GM20431 (cell line): ENCODE measurements around the gene DHX38.

Experiments used
- in situ Hi-C: fragments of 300-500 bp; cut with MseI, MboI; formaldehyde crosslinking; loops from one replicate; pipeline ENCODE4 v1.15.0; 2020; ENCODE audit warnings: low sequenced_read_pairs; ENCODE audit not compliant: unreplicated experiment

The DHX38 gene

DNA sequence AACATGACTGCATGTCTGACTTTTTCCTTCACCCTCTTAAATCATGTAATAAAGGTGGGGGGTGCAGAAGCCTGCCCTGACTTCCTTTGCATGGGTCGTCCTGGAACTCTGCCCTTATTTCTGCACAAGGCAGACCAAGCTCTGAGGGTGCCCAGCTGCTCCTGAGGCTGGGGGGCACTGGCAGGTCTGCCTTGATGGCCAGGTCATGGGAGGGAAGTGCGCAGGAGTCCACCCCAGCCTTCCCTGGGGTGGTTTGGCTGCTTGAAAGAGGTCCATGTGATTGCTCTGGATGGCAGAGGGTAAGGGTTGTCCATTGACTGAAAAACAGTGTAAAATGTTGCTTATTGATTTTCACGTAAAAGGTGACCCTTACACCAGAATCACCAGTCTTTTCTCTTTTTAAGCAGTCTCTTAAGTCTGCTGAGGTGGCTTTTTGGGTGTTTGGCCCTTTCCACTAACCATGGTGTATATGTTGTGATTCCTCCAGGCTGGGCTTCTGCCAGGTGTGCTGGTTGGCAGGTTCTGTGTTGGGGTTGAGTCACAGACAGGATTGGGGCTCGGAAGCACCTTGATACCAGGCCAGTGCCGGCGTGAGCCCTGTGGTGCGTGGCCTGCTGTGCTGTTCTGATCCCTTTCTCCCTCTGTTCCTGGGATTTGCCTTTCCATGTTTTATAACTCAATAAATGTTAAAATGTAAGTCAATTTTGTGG is 19.4 kb downstream of the DHX38 start:
- in situ Hi-C loops = no loop called here

DNA sequence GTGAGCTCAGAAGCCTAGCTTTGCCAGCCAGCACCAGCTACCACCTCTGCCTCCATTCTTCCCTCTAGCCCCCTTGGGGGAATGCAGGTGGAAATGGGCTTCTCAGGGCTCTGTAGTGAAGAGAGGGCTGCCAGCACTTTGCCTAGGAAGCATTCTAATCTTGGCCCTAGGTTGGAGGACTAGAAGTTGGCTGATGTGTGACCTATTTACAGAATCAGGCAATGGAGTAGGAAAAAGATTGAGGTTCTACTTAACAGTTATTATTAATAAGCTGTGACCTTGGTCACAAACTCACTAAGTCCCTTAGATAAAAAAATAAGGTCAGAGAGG is 19.9 kb downstream of the DHX38 start:
- in situ Hi-C loops = no loop called here

DNA sequence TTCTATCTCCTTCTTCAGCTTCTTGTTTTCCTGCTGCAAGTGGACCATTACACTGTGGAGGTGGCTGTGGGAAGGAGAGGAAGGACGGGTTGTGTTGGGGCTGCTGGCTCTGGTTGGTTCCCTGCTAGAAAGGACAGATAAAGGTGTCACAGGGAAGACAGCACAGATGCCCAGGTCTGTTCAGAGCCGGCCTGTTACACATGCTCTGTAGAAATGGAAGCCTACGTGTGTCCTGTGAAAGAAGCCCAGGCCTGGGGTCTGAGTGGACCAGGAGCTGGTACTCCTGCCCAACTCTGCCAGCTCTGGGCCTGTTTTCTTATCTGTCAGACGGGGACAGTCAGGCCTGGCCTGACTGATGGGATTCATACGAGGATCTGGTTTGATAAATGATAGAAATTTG is 26.4 kb downstream of the DHX38 start:
- in situ Hi-C loops = no loop called here

DNA sequence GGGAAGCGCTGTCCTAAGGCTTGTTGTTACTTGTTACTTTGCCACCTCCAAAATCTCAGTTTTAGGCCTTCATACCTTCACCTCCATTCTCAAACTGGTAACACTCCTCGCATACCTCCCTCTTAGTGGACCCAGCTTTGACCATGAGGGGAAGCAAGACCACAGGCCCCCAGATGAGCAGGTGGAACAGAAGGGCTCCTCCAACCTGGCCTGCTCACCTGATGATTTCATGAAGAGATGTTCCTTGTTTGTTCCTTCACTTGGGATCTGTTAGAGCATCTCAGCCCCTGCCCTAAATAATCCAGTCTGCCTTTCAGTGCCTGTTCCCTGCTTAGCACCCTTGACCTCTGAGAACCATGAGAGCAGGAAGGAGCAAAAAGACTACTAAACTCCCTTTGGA is 28.7 kb downstream of the DHX38 start:
- in situ Hi-C loops = no loop called here

DNA sequence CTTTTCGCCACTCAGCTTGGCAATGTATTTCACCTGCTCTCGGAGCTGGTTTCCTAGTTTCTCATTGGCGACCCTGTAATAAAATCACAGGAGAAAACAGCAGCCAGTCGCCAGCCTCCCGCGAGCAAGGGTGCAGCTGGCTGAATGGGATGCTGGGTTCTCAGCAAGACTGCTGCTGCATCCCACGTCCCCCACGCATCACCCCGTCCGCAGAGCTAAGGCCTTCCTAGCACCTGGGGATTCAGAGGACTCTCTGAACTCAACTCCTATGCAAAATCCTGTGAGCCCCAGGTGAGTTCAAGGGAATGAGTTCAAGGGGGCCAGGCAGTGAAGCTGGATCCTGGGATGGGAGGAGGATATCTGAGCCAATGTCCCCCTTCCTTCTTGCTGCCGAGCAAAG is 29.3 kb downstream of the DHX38 start:
- in situ Hi-C loops = no loop called here

DNA sequence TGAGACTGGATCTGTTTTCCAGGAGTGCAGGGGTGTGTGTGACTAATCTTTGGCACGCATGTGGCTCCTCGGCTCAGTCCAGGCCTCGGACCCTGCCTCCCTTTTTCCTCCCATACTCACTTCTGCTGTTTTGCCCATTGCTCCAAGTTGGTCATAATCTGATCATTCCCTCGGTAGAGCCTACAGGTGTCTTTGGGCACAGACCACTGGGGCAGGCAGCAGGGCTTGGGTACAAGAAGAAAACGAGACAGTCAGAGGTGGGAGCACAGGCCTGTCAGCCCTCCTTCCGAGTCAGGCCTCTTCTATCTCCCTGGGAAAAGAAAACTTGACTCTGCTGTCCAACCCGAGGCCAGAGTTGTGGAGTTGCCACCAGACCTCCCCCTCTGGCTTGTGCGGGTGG is 29.8 kb downstream of the DHX38 start:
- in situ Hi-C loops = no loop called here

DNA sequence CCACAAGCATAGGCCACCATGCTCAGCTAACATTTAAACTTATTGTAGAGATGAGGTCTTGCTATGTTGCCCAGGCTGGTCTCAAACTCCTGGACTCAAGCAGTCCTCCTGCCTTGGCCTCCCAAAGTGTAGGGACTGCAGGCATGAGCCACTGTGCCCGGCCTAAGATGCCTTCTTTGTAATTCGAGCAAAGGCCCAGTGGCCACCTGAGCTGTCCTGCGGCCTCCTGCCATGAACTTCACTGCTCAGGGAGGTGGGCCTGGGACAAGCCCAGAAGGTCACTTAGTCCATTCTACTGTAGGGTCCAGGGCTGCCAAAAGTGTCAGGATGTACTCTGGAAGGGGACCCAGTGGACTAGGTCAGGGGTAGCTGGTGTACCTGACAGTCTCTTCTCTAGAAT is 30.5 kb downstream of the DHX38 start:
- in situ Hi-C loops = no loop called here

DNA sequence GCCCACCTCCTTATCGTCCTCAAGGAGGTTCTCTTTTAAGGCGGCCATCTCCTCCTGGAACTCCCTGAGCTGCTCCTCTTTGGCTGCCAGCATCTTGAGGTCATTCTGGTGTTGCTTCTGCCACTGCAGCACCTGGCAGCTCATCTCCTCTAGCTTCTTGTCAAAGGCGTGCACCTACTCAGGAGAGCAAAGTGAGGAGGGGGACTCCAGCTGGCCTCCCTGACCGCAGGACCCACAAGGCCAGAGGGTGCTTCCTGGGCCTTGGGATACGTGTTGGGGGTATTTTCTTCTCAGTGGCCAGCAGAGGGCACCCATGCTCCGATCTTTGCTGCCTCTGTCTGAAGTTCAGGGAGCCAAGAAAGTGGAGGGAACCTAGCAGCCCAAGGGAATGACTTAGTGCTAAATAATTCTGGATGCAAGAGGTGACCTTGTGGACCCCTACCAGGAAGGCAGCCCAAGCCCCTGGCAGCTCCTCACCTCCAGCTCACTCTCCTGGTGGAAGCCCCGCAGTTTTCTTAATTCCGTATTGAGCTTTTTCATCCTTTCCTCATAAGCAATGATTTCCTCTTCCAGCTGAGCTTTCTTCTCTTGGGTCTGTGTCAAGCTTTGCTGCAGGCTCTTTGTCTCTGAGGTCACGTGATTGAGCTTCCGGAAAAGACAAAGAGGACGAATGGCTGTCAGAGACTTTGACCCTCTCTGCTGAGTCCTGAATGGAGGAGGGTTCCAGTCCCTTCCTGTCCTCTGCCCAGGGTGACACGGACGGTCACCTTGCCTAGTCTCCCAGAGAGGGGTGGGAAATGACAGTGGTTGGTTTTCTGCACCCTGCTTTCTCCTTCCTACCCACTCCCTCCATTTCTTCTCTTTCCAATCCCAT is 31.4 kb downstream of the DHX38 start:
- in situ Hi-C loops = no loop called here

DNA sequence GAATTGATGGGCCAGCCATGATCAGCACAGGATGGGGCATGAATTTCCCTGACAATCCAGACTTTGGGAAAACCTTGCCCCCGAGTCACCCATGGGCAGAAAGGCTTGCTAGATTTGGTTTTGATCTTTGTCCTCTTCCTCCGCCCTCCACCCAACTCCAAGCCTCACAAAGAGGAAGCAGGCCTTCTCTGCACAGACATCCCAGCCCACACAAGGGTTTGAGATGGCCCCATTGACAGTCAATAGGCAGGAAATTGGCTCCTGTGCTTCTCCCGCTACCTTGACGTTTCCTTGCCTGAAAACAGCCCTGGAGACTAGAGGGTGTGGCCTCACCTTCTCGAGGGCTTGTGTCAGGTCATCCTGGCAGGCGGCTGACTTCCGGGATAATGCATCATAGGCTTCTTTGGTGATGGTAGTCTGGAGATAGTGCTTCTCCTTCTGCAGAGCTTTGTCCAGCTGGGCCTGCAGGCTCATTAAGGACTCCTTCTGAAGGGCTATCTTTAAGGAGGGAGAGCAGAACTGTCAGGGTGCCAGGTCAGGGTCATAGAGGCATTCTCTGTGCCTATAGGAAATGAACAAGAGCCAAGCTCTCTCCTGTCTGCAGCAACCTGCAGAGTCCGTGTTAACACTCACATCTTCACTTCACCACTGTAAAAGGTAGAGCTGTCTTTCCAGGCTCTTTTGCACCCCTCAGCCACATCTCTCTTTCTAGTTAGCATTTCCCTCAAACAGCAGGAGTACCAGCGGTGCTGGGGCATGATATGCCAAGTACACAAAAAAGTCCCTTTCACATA is 32.2 kb downstream of the DHX38 start:
- in situ Hi-C loops = no loop called here

DNA sequence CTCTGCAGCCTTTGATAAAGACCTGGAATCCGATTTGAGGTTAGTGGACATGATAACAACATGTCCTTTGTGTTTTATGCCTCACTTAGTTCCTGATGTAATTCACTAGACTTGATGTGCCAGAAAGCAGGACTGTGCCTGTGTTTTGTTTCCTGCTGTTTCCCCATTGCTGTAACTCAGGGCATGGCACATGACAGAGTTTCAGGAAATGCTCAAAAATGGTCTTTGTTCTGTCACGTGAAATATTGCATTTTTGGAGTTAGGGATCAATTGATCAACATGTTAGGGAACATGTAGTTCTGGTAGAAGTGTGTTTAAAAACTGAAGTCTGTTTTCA is 32.8 kb downstream of the DHX38 start:
- in situ Hi-C loops = no loop called here

DNA sequence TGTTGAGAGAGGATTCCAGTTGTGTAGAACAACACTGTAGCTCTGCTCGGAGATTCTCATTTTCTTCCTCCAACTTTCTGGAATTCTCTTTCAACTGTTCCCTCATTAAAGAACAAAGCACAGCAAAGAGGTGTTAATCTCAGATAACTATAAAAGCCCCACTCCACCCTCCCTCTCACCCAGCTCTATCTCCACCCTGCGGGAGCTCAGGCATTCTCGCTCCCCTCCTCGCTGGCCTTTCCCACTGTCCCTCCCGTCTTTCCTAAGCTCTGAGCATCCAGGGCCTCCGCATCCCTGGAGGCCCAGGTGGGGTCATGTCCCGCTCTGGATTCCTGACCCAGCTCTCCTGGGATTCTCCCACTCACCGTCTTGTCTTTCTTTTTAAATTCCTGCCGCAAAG is 35.1 kb downstream of the DHX38 start:
- in situ Hi-C loops = no loop called here

DNA sequence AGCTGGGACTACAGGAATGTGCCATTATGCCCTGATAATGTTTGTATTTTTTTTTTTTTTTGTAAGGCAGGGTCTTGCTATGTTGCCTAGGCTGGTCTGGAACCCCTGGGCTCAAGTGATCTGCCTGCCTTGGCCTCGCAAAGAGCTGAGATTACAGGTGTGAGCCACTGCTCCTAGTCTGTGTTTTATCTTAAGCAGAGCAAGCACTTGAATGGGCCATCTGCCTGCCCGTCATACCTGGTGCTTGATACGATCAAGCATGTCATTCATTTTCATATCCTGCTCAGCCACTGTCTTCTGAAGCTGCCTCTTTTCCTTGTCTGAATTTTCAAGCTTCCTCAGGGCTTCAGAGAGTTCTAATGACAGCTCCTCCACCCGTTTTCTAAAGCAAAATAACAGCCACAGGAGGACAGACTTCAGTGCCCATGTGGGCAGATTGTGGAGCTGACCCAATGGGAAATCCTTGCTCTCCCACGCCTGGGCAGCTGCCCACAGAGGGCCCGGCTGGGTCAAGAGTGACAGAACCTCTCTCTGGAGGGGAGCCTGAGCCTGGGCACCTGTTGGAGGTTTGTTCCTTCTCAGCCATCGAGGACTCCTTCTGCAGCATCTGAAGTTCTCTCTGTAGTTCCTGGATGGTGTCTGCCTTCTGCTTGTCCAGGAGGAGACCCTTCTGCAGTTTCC is 36.5 kb downstream of the DHX38 start:
- in situ Hi-C loops = no loop called here

DNA sequence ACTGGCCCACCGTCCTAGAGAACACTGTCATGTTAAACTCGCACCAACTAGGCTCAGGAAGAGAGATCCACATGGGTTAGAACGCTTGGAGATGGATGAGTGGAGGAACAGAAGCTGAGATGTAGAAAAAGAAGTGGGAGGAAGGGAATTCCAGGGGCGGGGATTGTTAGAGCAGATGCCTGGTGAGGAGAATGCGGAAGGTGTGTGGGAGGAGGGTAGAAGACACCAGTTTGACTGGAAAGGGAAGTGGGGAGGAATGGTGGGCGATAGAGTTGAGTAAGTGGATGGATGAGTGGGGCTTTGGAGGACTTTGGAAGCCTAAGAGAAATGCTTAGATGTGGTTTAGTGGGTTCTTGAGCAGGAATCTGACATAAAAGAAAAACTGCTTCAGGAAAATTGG is 37.4 kb downstream of the DHX38 start:
- in situ Hi-C loops = no loop called here

DNA sequence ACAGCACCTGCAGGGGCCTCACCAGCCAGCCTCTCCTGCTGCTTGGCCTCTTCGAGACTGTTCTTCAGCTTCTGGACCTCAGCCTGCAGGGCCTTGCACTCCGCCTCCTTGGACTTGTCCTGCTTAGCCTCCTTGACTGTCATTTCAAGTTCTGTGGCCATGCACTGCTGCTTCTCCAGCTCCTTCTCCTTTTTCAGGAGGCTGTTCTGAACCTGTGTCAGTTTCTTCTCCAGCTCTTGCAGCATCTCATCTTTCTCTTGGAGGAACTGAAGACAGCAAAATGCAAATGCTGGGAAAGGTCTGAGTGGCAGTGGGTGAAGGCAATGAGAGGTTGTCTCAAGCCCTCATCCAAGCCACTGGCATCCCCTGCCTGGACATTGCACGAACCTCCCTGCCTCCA is 39.1 kb downstream of the DHX38 start:
- in situ Hi-C loops = no loop called here

DNA sequence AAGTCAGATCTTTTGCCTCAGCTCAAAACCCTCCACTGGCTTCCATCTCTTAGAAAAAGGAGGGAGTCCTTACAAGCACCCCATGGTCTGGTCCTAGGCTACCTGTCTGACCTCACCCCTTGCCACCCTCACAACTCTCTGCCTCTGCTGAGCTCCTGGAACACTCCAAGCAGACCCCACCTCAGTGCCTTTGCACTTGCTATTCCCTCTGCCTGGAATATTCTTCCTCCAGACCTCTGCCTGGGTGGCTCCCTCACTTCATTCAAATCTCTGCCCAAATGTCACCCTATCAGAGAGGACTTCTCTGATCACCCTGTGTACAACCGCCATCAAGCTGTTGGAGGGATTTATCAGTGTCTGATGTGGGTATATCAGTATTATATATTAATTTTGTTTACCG is 40.9 kb downstream of the DHX38 start:
- in situ Hi-C loops = no loop called here

DNA sequence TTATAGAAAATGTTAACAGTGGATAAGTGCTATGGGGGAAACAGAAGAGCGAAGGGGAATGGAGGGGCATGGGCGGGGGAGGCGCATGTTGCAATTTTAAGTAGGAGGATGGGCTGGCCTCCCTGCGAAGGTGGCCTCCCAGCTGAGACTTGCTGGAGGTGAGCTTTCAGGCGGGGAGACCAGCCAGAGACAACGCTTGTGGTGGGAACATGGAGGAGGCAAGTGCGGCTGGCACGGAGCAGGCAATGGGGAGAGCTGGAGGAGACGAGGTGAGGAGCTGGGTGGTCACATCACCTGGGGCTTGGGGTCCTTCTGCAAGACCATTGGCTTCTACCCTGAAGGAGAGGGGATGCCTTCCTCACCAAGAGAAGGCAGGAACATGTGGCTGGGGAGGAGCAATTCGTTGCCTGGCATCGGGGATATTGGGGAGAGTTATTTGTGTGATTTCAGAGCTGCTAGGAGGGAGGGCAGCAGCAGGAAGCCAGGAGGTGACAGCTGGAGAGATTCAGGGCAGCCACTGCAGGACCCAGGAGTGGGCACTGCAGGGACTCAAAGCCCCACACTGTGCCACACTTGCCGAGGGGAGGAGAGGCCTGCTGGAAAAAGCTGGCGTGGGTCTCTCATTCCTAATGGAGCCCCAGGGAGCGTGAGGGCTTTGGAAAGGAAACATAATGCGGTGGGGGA is 43.9 kb downstream of the DHX38 start:
- in situ Hi-C loops = no loop called here

DNA sequence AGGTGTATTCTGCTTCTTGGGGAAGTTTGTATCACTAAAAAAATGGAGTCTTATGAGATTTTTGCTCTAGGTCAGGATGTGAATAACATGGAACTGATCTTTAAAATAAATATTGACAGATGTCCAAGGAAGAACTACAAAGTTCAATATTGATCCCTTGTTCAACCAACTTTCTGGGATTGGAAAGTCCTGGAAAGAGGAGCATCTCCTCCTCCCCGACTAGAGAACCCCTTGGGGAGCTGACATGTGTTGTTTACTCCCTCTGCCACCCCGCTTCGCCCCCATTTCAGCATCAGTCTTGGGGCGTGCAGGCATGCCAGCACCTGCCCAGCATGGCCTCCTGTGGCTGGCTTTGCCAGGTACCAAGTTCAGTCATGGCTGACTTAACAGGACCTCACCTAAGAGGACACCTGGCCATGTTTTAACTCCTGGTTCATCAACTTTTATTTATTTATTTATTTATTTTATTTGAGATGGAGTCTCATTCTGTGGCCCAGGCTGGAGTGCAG is 44.5 kb downstream of the DHX38 start:
- in situ Hi-C loops = no loop called here

DNA sequence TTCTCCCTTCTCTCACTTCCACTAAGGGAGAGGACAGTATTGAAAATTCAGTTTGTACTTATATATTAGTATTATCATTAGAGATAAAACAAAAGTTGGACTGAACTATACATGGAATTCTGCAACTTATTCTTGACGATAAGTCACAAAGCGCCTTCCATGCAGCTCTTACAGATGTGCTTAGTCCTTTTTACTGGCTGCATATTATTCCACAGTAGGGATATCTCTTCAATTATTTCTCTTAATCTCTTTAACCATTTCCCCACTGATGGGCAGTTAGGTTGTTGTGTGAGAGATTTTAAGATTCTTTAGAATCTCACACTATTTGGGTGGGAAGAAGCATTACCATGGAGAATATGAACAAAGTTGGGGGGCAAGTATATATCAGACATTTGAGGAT is 46.3 kb downstream of the DHX38 start:
- in situ Hi-C loops = no loop called here

DNA sequence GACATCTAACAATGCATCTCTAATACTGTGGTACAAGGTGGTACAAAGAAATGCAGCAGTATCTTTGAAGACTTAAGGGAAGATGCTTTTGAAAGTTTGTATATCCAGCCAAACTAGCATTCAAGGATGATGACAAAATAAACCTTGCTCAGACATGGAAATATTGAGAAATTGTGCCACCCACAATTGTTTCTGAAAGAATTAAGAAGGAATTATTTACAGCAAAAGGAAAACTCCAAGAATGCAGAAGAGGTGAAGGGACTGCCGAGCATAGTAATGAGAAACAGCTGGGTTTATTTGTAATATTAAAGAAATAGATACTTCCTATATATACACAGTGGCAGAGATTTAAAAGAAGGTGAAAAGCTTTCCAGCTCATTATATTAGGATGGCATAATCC is 48.8 kb downstream of the DHX38 start:
- in situ Hi-C loops = no loop called here
